ENCODE results near the gene CPNE8.

Gene CPNE8

DNA sequence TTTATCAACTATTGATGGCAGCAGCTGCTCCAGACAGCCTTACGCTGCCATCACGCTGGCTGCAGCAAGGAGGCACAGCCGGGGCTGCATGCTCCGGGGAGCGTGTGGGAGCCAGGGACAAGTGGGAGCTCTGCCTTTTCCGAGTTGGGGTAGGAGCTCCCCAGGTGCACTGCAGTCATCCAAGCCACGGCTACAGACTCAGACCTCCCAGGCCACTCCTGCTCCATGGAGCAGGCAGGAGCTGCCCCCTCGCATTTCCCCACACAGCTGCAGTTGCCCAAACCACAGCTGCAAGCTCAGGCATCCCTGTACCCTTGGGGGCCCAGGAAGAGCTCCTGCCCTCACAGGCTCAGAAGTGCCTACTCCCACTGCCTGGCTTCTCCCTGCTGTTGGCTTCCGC, 184.7 kb downstream of the CPNE8 start:
- DNase-seq, result no peak

- no peak for DNase-seq
These were observed 192.1 kb downstream of the CPNE8 start for GRCh38 chr12:38713294-38713693.

GRCh38 chr12:38711054-38711453, 194.3 kb downstream of the CPNE8 start:
- DNase-seq, result no peak

- DNase-seq, result no peak
These were observed 196.9 kb downstream of the CPNE8 start for GRCh38 chr12:38708466-38708865.

DNA sequence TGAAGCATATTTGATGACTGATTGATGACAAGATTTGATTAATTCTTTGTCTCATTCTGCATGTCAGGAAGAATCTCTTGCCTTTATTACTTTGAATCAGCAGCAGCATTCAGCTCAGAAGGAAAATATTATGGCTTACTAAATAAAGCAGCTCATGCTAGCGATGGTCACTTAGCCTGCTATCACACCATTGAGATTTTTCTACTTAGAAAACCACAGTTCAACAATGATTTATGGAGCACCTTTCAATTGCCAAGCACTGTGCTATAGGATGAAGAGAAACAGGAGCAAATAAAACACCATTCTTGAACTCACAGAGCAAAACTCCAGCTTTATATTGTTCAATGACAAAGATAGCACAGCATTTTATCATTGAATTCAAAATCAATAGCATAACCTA, 197.7 kb downstream of the CPNE8 start:
- no peak for DNase-seq

- no peak for DNase-seq
These were observed 208.1 kb downstream of the CPNE8 start for GRCh38 chr12:38697289-38697688.

- DNase-seq, result no peak
These were observed 210.3 kb downstream of the CPNE8 start for GRCh38 chr12:38695057-38695456.

GRCh38 chr12:38691164-38691563, 214.2 kb downstream of the CPNE8 start:
- DNase-seq, result no peak

DNA sequence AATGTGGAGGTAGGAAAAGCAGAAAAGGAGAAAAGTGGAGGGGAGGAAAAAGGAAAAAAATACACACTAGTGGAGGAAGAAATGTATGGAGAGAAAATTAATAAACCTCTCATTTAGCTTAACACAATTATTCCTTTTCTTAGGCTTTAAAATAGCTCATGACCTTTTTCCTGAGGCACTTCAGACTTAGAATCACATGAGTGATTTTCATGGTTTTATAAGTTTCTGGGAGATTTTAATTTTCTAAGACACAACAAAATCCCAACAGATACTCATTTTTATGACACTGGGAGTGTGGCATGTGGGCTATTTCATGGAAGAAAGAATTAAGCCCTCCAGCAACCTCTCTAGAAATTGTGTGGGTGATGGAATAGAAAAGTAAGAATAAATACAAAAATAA, 214.7 kb downstream of the CPNE8 start:
- DNase-seq, result no peak

DNA sequence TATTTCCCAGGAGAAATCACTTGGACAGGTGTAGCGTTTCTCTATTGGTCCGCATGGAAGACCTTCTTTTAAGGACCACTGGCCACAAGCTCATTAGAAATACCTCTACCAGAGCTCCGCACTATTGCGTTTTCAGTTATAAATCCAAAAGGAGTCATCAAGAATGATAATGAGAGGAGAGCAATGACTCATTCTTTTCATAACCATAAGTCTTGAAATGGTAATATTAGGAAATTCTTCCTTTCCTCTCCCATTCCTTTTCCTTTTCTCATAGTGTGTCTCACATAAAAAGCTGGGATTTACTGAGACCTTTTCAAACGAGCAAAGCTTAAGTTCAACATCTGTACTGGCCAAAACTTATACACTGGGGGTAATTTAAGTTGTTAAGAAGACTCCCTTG, 215.7 kb downstream of the CPNE8 start:
- no peak for DNase-seq

- no peak for DNase-seq
These were observed 216.2 kb downstream of the CPNE8 start for GRCh38 chr12:38689195-38689594.

DNA sequence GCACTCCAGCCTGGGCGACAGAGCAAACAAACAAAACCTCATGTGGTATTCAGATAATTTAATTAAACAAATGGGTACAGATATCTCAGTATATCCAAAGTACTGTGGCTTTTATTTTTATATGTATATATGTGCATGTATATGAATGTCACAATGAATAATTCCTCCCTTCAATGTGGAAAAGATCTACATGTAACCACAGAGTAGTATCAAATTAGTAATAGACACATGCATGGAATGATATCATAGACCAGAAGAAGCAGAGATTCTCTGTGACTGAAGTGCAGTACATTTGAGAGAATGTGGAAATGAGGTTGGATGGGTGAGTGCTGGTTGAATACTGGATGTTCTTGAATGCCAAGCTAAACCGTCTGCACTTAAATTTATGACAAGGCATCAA, 222.9 kb downstream of the CPNE8 start:
- no peak for DNase-seq

- DNase-seq, result no peak
These were observed 235.9 kb downstream of the CPNE8 start for GRCh38 chr12:38669530-38669929.

- DNase-seq, result no peak
These were observed 236.3 kb downstream of the CPNE8 start for GRCh38 chr12:38669081-38669480.

- DNase-seq, result no peak
These were observed 239.0 kb downstream of the CPNE8 start for GRCh38 chr12:38666425-38666824.

DNA sequence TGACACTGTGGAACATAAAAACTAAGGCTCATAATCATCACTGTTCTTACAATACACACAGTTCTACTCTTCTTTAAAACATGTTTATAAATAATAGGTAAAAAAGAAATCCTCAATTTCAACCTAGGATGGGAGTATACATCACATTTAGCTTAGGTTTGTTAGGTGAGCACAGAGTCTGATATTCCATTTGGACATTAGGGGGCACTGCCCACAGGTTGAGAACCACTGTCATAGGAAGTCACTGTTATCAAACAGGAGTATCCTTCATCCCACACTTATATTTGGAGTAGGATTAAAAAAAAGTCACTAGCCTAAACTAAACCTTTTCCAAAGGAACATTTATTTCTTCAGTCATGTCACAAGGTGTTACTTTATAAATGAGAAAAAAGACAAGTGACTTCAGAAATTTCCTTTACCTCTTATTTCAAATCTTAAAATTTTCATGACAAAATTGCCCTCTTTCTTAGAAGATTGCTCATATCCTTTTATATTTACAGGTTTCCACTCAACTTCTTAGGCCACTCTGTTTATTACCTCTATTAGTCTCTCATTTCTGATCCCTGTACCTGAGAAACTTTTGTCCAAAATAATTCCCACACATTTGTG, 240.6 kb downstream of the CPNE8 start:
- no peak for DNase-seq

DNA sequence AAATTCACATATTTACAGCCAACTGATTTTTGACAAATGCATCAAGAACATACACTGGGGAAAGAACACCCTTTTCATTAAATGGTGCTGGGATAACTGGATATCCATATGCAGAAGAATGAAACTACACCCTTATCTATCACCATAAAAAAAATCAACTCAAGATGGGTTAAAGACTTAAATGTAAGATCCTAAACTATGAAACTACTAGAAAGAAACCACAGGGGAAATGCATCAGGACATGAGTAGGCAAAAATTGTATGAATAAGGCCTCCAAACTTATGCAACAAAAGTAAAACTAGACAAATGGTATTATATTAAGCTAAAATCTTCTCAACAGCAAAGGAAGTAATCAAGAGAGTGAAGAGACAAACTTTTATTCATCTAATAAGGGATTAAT, 242.6 kb downstream of the CPNE8 start:
- DNase-seq, result no peak

DNA sequence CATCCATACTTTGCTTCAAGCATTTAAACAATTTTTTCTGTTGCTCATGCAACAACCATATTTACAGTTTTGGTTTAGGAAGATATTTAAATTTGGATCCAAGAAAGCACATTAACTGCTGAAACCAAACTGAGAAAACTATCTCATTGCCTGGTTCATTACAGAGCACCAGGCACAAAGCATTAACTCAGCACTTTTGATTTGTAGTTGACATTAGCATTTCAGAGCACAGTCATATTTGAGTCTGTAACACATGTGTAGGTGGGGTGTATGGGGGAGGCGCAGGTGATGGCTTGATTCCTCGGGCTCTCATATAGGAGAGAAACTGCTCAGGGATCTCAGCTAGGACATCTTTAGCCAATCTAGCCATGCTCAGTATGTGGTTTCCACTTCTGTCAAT, 251.7 kb downstream of the CPNE8 start:
- DNase-seq, result no peak

DNA sequence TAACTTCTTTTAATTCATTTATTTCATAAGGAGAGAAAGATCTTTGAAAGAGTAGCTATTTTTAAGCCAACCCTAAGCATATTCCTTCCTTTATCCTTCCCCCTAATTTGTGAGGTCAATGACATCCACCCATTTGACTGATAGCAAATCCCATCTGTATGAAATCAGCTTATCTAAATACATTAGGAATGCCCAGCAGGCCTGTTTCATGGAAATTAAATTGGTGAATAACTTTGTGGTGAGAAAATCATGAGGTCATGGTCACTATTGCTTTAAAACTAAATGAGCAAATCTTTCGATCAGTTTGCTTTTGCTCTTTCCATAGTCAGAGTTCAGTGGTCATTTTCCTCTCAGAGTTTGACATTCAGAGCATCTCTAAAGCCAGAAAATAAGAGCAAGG, 256.6 kb downstream of the CPNE8 start:
- DNase-seq, result no peak

GRCh38 chr12:38646146-38646545, 259.2 kb downstream of the CPNE8 start:
- no peak for DNase-seq

DNA sequence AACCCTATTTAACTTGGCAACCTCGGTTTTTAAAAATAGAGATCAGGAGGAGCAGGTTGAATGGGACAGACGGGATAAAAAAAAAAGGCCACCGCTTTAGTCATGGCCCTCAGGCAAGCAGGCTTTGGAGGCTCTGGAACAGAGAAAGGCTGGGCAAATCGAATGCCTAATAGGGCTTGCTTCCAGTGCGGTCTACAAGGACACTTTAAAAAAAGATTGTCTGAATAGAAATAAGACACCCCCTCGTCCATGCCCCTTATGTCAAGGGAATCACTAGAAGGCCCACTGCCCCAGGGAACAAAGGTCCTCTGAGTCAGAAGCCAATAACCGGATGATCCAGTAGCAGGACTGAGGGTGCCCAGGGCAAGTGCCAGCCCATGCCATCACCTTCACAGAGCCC, 265.8 kb downstream of the CPNE8 start:
- no peak for DNase-seq

- DNase-seq, result no peak
These were observed 267.0 kb downstream of the CPNE8 start for GRCh38 chr12:38638401-38638800.

DNA sequence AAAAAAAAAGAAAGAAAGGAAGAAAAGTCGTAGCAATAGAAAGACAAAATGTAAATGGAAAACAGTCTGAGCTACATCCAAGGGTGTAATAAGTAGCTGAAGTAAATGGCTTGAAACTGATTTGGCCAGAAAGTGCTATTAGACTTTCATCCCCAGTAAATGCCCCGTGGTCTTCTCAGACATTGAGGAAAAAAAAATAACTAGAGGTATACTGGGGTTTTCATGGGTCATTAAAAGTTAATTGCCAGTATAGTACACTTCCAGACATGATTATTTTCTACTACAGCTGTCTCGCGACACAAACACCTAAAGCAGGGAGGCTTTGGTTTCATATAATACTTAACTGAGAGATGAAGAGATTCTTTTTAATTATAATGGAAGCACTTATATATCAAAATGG, 271.9 kb downstream of the CPNE8 start:
- DNase-seq, result no peak

DNA sequence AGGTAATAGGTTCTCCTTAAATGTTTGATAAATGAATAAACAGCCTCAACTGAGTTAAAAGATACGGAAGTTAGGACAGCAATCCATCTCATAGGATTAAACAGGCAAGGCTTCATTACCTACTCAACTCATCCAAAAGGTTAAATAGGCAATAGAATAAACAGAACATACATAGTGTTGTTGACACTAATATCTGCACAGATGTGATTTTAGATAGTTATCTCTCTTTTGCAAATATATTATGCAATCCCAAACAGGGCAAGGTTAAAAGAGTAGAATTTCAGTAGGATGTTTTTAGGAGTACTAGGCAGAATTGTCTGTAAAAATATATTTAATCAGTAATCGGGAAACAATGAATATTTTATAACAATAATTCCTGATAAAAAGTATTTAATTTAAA, 276.3 kb downstream of the CPNE8 start:
- no peak for DNase-seq

DNA sequence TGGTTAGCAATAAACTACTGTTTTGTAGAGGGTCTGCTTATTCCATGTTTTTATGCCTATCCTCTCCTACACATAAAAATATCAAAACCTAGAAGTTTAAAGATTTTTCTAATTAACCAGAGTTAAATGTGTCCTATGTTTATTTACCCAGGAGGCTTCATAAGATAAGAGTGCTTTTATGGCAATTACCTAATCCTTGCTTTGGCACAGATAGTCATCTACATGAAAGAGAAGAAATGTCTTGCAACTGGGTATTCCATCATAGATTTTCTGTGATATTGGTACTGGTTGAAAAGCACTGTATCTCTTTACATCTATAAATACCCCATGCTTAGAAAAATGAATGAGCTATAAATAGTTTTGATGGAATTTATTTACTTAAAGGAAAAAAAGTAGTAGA, 277.1 kb downstream of the CPNE8 start:
- DNase-seq, result no peak

- DNase-seq, result no peak
These were observed 280.1 kb downstream of the CPNE8 start for GRCh38 chr12:38625306-38625705.
